ACC112 (cell line): ENCODE measurements around the gene SNX20.
A peak's percentile ranks its signal among the peaks of the same experiment; 100 is the strongest.

Source experiments
- H2AFZ ChIP-seq: fragments of 200-600 bp; sonication (generic); one replicate; pipeline ENCODE4 v1.6.0; 2017; ENCODE audit warnings: antibody characterized with exemption, low read length; ENCODE audit not compliant: unreplicated experiment
- H3K27ac ChIP-seq: fragments of 200-600 bp; sonication (generic); 2 replicates; pipeline ENCODE4 v1.5.1; 2014; ENCODE audit warnings: low read depth, mild to moderate bottlenecking, antibody characterized with exemption, low read length, moderate library complexity
- H3K27me3 ChIP-seq: fragments of 200-600 bp; sonication (generic); 2 replicates; pipeline ENCODE4 v1.6.1; 2014; ENCODE audit warnings: mild to moderate bottlenecking, antibody characterized with exemption, low read length, moderate library complexity, mixed read lengths; ENCODE audit not compliant: insufficient read depth
- H3K36me3 ChIP-seq: fragments of 200-600 bp; sonication (generic); 2 replicates; pipeline ENCODE4 v1.6.1; 2016; ENCODE audit warnings: mild to moderate bottlenecking, antibody characterized with exemption, low read length, moderate library complexity, mixed read lengths; ENCODE audit not compliant: insufficient read depth
- H3K4me1 ChIP-seq: fragments of 200-600 bp; sonication (generic); one replicate; pipeline ENCODE4 v1.6.1; 2016; ENCODE audit warnings: low read length, mixed read lengths; ENCODE audit not compliant: insufficient read depth, unreplicated experiment, control insufficient read depth
- H3K4me3 ChIP-seq: fragments of 200-600 bp; sonication (generic); 2 replicates; pipeline ENCODE4 v1.5.1; 2014; ENCODE audit warnings: mild to moderate bottlenecking, low read depth, low read length
- H3K79me2 ChIP-seq: fragments of 200-600 bp; sonication (generic); one replicate; pipeline ENCODE4 v1.6.0; 2016; ENCODE audit warnings: low read length; ENCODE audit not compliant: control insufficient read depth, unreplicated experiment, insufficient read depth

The SNX20 gene

GRCh38 chr16:50668368-50669008 is 12.6 kb downstream of the SNX20 start:
- Histone ChIP-seq H3K79me2 (no peaks in the 10 kb centered on the region), H3K27ac (no peak overlapping the region), H2AFZ (no peak overlapping the region), H3K4me1 (peaks cover 4% of the 10 kb centered on the region), H3K36me3 (no peaks in the 10 kb centered on the region), H3K27me3 (no peaks in the 10 kb centered on the region), H3K4me3 (no peak overlapping the region)

DNA sequence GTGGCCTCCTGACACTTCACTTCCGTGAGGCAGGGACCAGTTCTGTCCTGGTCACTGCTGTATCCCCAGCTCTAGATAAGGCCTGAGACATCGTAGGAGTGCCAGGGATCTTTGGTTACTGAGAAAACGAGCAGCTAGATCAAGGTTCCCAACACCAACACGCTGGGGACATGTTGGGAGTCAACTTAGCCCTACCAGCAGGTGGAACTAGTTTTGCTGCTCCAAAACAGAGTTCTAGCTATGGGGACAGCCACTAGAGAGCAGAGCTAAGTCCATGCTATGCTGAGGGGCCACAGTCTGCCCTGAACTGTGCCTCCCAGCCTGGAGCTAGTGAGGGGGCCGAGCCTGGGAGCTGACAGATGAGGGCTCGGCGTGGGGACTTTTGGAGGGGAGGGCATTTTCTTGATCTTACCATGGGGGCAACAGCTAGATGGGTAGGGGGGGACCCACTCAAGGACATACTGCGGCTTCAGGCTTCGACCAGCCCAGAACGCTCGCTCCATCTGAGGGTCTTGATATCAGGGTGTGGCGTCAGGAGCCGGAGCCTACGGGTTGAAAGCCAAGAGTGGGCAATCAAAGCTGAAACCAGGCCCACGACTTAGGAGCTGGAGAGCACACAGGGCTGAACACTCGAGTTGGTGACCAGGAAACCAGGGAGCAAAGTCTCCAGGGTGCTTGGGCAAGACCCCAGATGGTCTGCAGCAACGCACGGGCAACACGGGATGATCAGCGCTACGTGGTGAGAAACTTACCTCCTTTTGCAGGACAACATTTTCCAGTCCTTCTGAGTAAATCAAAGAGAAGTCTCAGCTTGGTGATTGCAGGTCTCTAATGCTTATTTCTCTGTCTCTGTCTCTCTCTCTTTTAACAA is 13.4 kb downstream of the SNX20 start:
- no peak overlapping the region for H3K27ac ChIP-seq

GRCh38 chr16:50666658-50667496 is 14.2 kb downstream of the SNX20 start:
- H3K4me3 ChIP-seq = no peak overlapping the region
- no peaks in the 10 kb centered on the region for H3K79me2 ChIP-seq
- H3K4me1 ChIP-seq = peaks cover 4% of the 10 kb centered on the region
- no peaks in the 10 kb centered on the region for H3K36me3 ChIP-seq
- H3K27me3 ChIP-seq = no peaks in the 10 kb centered on the region
- H3K27ac ChIP-seq = no peak overlapping the region
- H2AFZ ChIP-seq = peak overlapping the region; percentile 64

More for the DNA sequence above, 13.4 kb downstream of the SNX20 start:
- no peak overlapping the region for H2AFZ ChIP-seq
- H3K27me3 ChIP-seq = no peaks in the 10 kb centered on the region
- no peaks in the 10 kb centered on the region for H3K36me3 ChIP-seq
- H3K79me2 ChIP-seq = no peaks in the 10 kb centered on the region
- no peak overlapping the region for H3K4me3 ChIP-seq
- H3K4me1 ChIP-seq = peaks cover 4% of the 10 kb centered on the region

DNA sequence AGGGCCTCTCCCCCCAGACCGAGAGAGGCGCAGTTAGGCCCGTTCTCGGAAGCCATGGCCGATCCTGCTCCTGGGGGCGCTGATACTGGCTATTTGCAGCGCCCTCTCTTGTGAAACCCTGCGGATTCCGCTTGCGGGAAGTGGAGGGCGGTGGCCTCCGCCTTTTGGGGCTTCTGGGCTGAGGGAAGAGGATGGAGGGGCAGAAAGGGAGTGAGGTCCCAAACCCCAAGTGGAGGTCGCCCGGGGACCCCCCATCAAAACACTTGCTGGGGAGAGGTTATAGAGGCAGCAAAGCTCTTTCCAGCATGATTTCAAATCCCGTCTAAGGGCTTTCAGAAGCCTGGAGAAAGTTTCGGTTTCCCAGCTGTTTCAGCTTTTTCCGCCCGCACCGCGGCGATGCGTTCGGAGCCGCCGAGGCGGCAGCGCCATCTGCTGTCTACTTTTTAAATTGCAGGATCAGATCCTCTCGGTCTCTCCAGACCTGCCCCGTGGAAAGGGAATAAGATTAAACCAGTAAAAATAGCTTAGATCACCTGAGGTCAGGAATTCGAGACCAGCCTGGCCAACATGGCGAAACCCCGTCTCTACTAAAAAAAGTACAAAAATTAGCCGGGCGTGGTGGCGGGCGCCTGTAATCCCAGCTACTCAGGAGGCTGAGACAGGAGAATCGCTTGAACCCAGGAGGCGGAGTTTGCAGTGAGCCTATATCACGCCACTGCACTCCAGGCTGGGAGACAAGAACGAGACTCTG is 15.8 kb downstream of the SNX20 start:
- Histone ChIP-seq H3K36me3 (no peaks in the 10 kb centered on the region), H3K27ac (peak overlapping the region; percentile 32), H2AFZ (peak overlapping the region; percentile 94), H3K4me3 (peak overlapping the region; percentile 60), H3K79me2 (no peaks in the 10 kb centered on the region), H3K27me3 (no peaks in the 10 kb centered on the region), H3K4me1 (peaks cover 4% of the 10 kb centered on the region)

GRCh38 chr16:50664270-50664669 is 16.8 kb downstream of the SNX20 start:
- H3K36me3 ChIP-seq = no peaks in the 10 kb centered on the region
- H3K27ac ChIP-seq = no peak overlapping the region
- no peaks in the 10 kb centered on the region for H3K27me3 ChIP-seq
- no peak overlapping the region for H3K4me3 ChIP-seq
- H3K79me2 ChIP-seq = no peaks in the 10 kb centered on the region
- H2AFZ ChIP-seq = no peak overlapping the region
- H3K4me1 ChIP-seq = peaks cover 4% of the 10 kb centered on the region

GRCh38 chr16:50662306-50662940 is 18.7 kb downstream of the SNX20 start:
- Histone ChIP-seq H3K27ac (no peak overlapping the region), H3K36me3 (no peaks in the 10 kb centered on the region), H2AFZ (no peak overlapping the region), H3K79me2 (no peaks in the 10 kb centered on the region), H3K27me3 (no peaks in the 10 kb centered on the region), H3K4me3 (no peak overlapping the region), H3K4me1 (peaks cover 4% of the 10 kb centered on the region)

GRCh38 chr16:50659806-50660205 is 21.3 kb downstream of the SNX20 start:
- H3K4me1 ChIP-seq = peaks cover 1% of the 10 kb centered on the region
- H3K36me3 ChIP-seq = no peaks in the 10 kb centered on the region
- no peak overlapping the region for H3K4me3 ChIP-seq
- H3K27me3 ChIP-seq = no peaks in the 10 kb centered on the region
- H2AFZ ChIP-seq = no peak overlapping the region
- no peak overlapping the region for H3K27ac ChIP-seq
- no peaks in the 10 kb centered on the region for H3K79me2 ChIP-seq

- Histone ChIP-seq H3K27me3 (0 out of 2 replicates have a peak, but pooled peaks cover 2% of the 10 kb centered on the region), H3K36me3 (no peaks in the 10 kb centered on the region), H3K27ac (no peak overlapping the region), H3K79me2 (no peaks in the 10 kb centered on the region), H3K4me3 (no peak overlapping the region), H3K4me1 (no peaks in the 10 kb centered on the region), H2AFZ (no peak overlapping the region)
Observed at GRCh38 chr16:50657241-50657640, 23.9 kb downstream of the SNX20 start.

GRCh38 chr16:50655558-50656055 is 25.5 kb downstream of the SNX20 start:
- Histone ChIP-seq H3K79me2 (no peaks in the 10 kb centered on the region), H3K4me3 (no peak overlapping the region), H3K36me3 (no peaks in the 10 kb centered on the region)

More at GRCh38 chr16:50655558-50656055, 25.5 kb downstream of the SNX20 start:
- H2AFZ ChIP-seq = no peak overlapping the region
- H3K27me3 ChIP-seq = 0 out of 2 replicates have a peak, but pooled peaks cover 2% of the 10 kb centered on the region
- no peak overlapping the region for H3K27ac ChIP-seq
- no peaks in the 10 kb centered on the region for H3K4me1 ChIP-seq
